GM12892 (cell line): ENCODE data around the gene HDAC4.

Source experiments
- POLR2A ChIP-seq: IDR thresholded peaks from 2 replicates; pipeline ENCODE4 v1.6.1; 2011; ENCODE audit warnings: low read depth, low read length, control low read depth
- POLR2AphosphoS5 ChIP-seq: IDR thresholded peaks from 2 replicates; pipeline ENCODE4 v1.6.1; 2011; ENCODE audit warnings: low read depth, low read length, control low read depth
- TAF1 ChIP-seq: IDR thresholded peaks from 2 replicates; pipeline ENCODE4 v1.6.1; 2011; ENCODE audit warnings: low read depth, mild to moderate bottlenecking, control low read depth, low read length, borderline replicate concordance

GRCh38 chr2:239136203-239136602, 264.6 kb downstream of the HDAC4 start:
- TF ChIP-seq POLR2A (no peak), POLR2AphosphoS5 (no peak), TAF1 (no peak)
